SU-DHL-6 (cell line): ENCODE results near the gene OPA1.

ENCODE experiments used
- EZH2phosphoT487 ChIP-seq: fragments of 200-600 bp; sonication (generic), shearing (Covaris generic); conservative IDR thresholded peaks from 2 replicates; pipeline ENCODE4 v1.6.1; 2018; ENCODE audit warnings: mild to moderate bottlenecking, antibody characterized with exemption, low read length, moderate library complexity, mixed read lengths
- TF ChIP-seq, protein P1 (sequence below): fragments of 200-600 bp; sonication (generic); IDR thresholded peaks from one replicate; pipeline ENCODE4 v1.5.1; 2017; ENCODE audit warnings: antibody characterized with exemption, mild to moderate bottlenecking, low read length, moderate library complexity; ENCODE audit not compliant: insufficient read depth, poor library complexity, severe bottlenecking

DNA sequence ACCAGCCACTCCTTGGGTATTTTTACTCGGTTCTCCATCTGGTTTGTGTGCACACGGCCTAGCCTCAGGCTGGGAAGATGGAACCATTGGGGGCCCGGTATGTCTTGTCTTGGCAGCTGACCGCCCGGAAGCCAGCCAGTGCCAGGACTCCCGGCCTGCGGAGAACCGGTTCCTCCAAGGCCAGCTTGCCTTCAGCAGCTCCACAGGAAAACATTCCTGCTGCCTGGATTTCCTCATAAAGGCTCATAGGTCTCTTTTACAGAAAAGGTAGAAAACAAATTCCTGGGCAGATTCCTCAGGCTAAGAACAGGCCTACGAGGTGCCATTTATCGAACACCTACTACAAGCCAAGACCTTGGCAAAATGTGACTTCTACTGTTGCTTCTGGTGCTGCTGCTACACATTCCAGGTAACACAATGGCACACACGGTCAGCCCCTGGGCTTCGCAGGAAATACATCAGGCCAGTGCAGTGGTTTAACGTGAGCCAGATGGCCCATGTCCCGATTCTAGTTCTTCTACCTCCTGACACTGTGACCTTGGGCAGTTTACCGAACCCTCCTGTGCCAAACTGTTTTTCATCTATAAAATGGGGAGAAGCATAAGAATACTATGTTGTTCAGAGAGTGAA lies 141.8 kb downstream of the OPA1 start:
- TF ChIP-seq, protein P1, sequence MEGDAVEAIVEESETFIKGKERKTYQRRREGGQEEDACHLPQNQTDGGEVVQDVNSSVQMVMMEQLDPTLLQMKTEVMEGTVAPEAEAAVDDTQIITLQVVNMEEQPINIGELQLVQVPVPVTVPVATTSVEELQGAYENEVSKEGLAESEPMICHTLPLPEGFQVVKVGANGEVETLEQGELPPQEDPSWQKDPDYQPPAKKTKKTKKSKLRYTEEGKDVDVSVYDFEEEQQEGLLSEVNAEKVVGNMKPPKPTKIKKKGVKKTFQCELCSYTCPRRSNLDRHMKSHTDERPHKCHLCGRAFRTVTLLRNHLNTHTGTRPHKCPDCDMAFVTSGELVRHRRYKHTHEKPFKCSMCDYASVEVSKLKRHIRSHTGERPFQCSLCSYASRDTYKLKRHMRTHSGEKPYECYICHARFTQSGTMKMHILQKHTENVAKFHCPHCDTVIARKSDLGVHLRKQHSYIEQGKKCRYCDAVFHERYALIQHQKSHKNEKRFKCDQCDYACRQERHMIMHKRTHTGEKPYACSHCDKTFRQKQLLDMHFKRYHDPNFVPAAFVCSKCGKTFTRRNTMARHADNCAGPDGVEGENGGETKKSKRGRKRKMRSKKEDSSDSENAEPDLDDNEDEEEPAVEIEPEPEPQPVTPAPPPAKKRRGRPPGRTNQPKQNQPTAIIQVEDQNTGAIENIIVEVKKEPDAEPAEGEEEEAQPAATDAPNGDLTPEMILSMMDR, result no peak
- TF ChIP-seq EZH2phosphoT487, result no peak
